A673 (cell line): ENCODE measurements around the gene TEAD3. TPM values are rescaled to one million over a fixed set of nuclear protein-coding genes. Genes with fewer than 3 reads are reported as not detected.

Source experiments
- BruUV-seq: library from RNA; stranded (reverse); fragments of 400-500 nt; replicated peaks from 2 replicates; lab custom pipeline; 2021; lab: Mats Ljungman, UMichigan
- CTCF ChIA-PET: fragments of 300-600 bp; sonication (Branson Sonifier 250); formaldehyde crosslinking; loops from one replicate; lab custom pipeline; 2022; ENCODE audit warnings: antibody characterized with exemption; lab: Charles Lee
- POLR2A ChIA-PET: fragments of 300-600 bp; sonication (Branson Sonifier 250); formaldehyde crosslinking; loops from one replicate; lab custom pipeline; 2022; ENCODE audit warnings: antibody characterized with exemption; ENCODE audit not compliant: low non-redundant PET; lab: Charles Lee
- DNase-seq: peaks from one replicate; pipeline ENCODE4 v3.0.0-alpha.2; 2015; ENCODE audit warnings: low spot score
- H3K27ac ChIP-seq: fragments of 200-600 bp; sonication (generic); 2 replicates; pipeline ENCODE4 v1.5.1; 2016; ENCODE audit warnings: mixed run types, low read depth, mild to moderate bottlenecking, mixed read lengths, antibody characterized with exemption, low read length; ENCODE audit not compliant: poor library complexity, severe bottlenecking
- H3K27me3 ChIP-seq: fragments of 200-600 bp; sonication (generic); replicated peaks from 2 replicates; pipeline ENCODE4 v1.6.1; 2017; ENCODE audit warnings: mixed run types, low read depth, mild to moderate bottlenecking, mixed read lengths, antibody characterized with exemption, low read length; ENCODE audit not compliant: insufficient read depth, poor library complexity
- H3K36me3 ChIP-seq: fragments of 200-600 bp; sonication (generic); 2 replicates; pipeline ENCODE4 v1.6.1; 2016; ENCODE audit warnings: mixed run types, mild to moderate bottlenecking, mixed read lengths, antibody characterized with exemption, low read length; ENCODE audit not compliant: insufficient read depth, poor library complexity, severe bottlenecking
- H3K4me1 ChIP-seq: fragments of 200-600 bp; sonication (generic); 2 replicates; pipeline ENCODE4 v1.6.1; 2017; ENCODE audit warnings: mixed run types, mild to moderate bottlenecking, mixed read lengths, antibody characterized with exemption, low read length; ENCODE audit not compliant: insufficient read depth, poor library complexity, severe bottlenecking
- H3K4me3 ChIP-seq: fragments of 200-600 bp; sonication (generic); 2 replicates; pipeline ENCODE4 v1.5.1; 2016; ENCODE audit warnings: low read depth, mixed run types, mild to moderate bottlenecking, mixed read lengths, low read length; ENCODE audit not compliant: poor library complexity, severe bottlenecking
- H3K9me3 ChIP-seq: fragments of 200-600 bp; sonication (generic); 2 replicates; pipeline ENCODE4 v1.6.1; 2016; ENCODE audit warnings: mixed run types, low read depth, mild to moderate bottlenecking, mixed read lengths, antibody characterized with exemption, low read length; ENCODE audit not compliant: poor library complexity, severe bottlenecking
- CTCF ChIP-seq: fragments of 300-800, 200-600 bp; sonication (generic); conservative IDR thresholded peaks from 2 replicates; pipeline ENCODE4 v1.5.1; 2017; ENCODE audit warnings: low read depth, mild to moderate bottlenecking, antibody characterized with exemption, low read length, moderate library complexity, mixed read lengths
- EZH2 ChIP-seq: fragments of 200-600 bp; sonication (generic); IDR thresholded peaks from 2 replicates; pipeline ENCODE4 v1.6.1; 2017; ENCODE audit warnings: borderline replicate concordance, low read depth, mild to moderate bottlenecking, mixed read lengths, antibody characterized with exemption, low read length; ENCODE audit not compliant: poor library complexity, severe bottlenecking
- intact Hi-C: fragments of 100-400 bp; cut with micrococcal nuclease; formaldehyde crosslinking; loops from one replicate; pipeline ENCODE4 v1.10.0; 2022; ENCODE audit not compliant: unreplicated experiment
- total RNA-seq: library from RNA; stranded (reverse); gene quantifications from 2 replicates; pipeline ENCODE4 v1.2.3, GENCODE V29; 2021

The TEAD3 gene
- total RNA-seq, 1 experiment from 2014 or later = 10.3 TPM

- no peaks in the 10 kb centered on the region for H3K27me3 ChIP-seq
- POLR2A ChIA-PET = no interaction called here
- H3K36me3 ChIP-seq = peaks cover 54% of the 10 kb centered on the region
- intact Hi-C loops = no loop called here
- no peaks in the 10 kb centered on the region for H3K9me3 ChIP-seq
- CTCF ChIA-PET = no interaction called here
- DNase-seq = no peak
- no peak overlapping the region for H3K4me3 ChIP-seq
- H3K4me1 ChIP-seq = peaks cover 17% of the 10 kb centered on the region
- H3K27ac ChIP-seq = peak overlapping the region; percentile 30
- BruUV-seq = no TSS peak
- no peak for TF ChIP-seq EZH2
- no peak for TF ChIP-seq CTCF
These were observed 23.6 kb downstream of the TEAD3 start for GRCh38 chr6:35473075-35473849.

- BruUV-seq = no TSS peak
- H3K4me1 ChIP-seq = peaks cover 17% of the 10 kb centered on the region
- TF ChIP-seq EZH2 = no peak
- TF ChIP-seq CTCF = no peak
- ChIA-PET POLR2A (interaction anchor here (0.7 to 0.8 kb wide), 3 partner anchors 11 to 807 kb away, joined by 5 to 6 read pairs (median 5); no protein-coding TSS in a partner anchor), CTCF (no interaction called here)
- H3K4me3 ChIP-seq = peak overlapping the region; percentile 99
- H3K27me3 ChIP-seq = no peaks in the 10 kb centered on the region
- H3K9me3 ChIP-seq = no peaks in the 10 kb centered on the region
- no peak for DNase-seq
- intact Hi-C loops = no loop called here
- H3K27ac ChIP-seq = peak overlapping the region; percentile 68
- peaks cover 58% of the 10 kb centered on the region for H3K36me3 ChIP-seq
These were observed 25.0 kb downstream of the TEAD3 start for GRCh38 chr6:35471836-35472345.

GRCh38 chr6:35470663-35471120 lies 26.2 kb downstream of the TEAD3 start:
- no TSS peak for BruUV-seq
- POLR2A ChIA-PET = no interaction called here
- Histone ChIP-seq H3K4me3 (peak overlapping the region; percentile 99), H3K27ac (peak overlapping the region; percentile 99), H3K9me3 (no peaks in the 10 kb centered on the region), H3K4me1 (peaks cover 17% of the 10 kb centered on the region), H3K36me3 (peaks cover 67% of the 10 kb centered on the region), H3K27me3 (no peaks in the 10 kb centered on the region)
- CTCF ChIA-PET = interaction anchor here (0.8 kb wide), 1 partner anchor 127 kb away, joined by 3 read pairs; no protein-coding TSS in a partner anchor
- TF ChIP-seq CTCF = no peak
- no peak for TF ChIP-seq EZH2
- DNase-seq = no peak
- intact Hi-C loops = no loop called here
